Dendritic cell treated with granulocyte-macrophage colony-stimulating factor and Interleukin-4, amounts not matched to agents 40 ng/mL and 50 ng/mL, for 4 days (primary cell): ENCODE measurements around the gene PPP2R3A.
"Not testable (repeated sequence)": the region's sequence is repeated elsewhere in the genome, so short reads cannot be mapped to it uniquely, and the experiment has no call there.

Source experiments
- H3K27ac Mint-ChIP-seq: one replicate; pipeline ENCODE4 v1.8.0; 2022; ENCODE audit warnings: mild to moderate bottlenecking, mixed read lengths
- H3K27me3 Mint-ChIP-seq: one replicate; pipeline ENCODE4 v1.8.0; 2022; ENCODE audit warnings: mild to moderate bottlenecking, mixed read lengths
- H3K36me3 Mint-ChIP-seq: one replicate; pipeline ENCODE4 v1.8.0; 2022; ENCODE audit warnings: low read depth, mixed read lengths
- H3K4me1 Mint-ChIP-seq: one replicate; pipeline ENCODE4 v1.8.0; 2022; ENCODE audit warnings: low read depth, mixed read lengths
- H3K4me3 Mint-ChIP-seq: one replicate; pipeline ENCODE4 v1.8.0; 2022; ENCODE audit warnings: mild to moderate bottlenecking, moderate library complexity, mixed read lengths
- H3K9me3 Mint-ChIP-seq: one replicate; pipeline ENCODE4 v1.8.0; 2022; ENCODE audit warnings: mixed read lengths
- intact Hi-C: fragments of 100-400 bp; cut with micrococcal nuclease; formaldehyde crosslinking; loops from one replicate; pipeline ENCODE4 v1.15.0; 2022

The PPP2R3A gene

DNA sequence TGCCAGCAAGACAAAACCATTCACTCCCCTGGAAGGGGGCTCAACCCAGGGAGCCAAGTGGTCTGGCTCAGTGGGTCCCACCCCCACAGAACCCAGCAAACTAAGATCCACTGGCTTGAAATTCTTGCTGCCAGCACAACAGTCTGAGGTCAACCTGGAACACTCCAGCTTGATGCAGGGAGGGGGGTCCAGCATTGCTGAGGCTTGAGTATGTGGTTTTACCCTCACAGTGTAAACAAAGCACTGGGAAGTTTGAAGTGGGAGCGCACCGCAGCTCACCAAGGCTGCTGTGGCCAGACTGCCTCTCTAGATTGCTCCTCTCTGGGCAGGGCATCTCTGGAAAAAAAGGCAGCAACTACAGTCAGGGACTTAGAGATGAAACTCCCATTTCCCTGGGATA lies 148.9 kb downstream of the PPP2R3A start:
- no peak overlapping the region for H3K27ac Mint-ChIP-seq
- H3K9me3 Mint-ChIP-seq, result peaks cover 26% of the 10 kb centered on the region
- H3K27me3 Mint-ChIP-seq, result no peaks in the 10 kb centered on the region
- H3K4me3 Mint-ChIP-seq, result no peak overlapping the region
- no peaks in the 10 kb centered on the region for H3K4me1 Mint-ChIP-seq
- no peaks in the 10 kb centered on the region for H3K36me3 Mint-ChIP-seq
- intact Hi-C loops, result no loop called here

- H3K27ac Mint-ChIP-seq, H3K36me3 Mint-ChIP-seq, H3K4me3 Mint-ChIP-seq, H3K27me3 Mint-ChIP-seq, intact Hi-C loops, H3K4me1 Mint-ChIP-seq: not testable (repeated sequence)
- peaks cover 26% of the 10 kb centered on the region for H3K9me3 Mint-ChIP-seq
Measured at GRCh38 chr3:136119332-136119731, 153.8 kb downstream of the PPP2R3A start.

- H3K4me3 Mint-ChIP-seq, intact Hi-C loops, H3K36me3 Mint-ChIP-seq, H3K4me1 Mint-ChIP-seq, H3K27me3 Mint-ChIP-seq, H3K27ac Mint-ChIP-seq: not testable (repeated sequence)
- H3K9me3 Mint-ChIP-seq, result peaks cover 26% of the 10 kb centered on the region
Measured at GRCh38 chr3:136119783-136120182, 154.3 kb downstream of the PPP2R3A start.

DNA sequence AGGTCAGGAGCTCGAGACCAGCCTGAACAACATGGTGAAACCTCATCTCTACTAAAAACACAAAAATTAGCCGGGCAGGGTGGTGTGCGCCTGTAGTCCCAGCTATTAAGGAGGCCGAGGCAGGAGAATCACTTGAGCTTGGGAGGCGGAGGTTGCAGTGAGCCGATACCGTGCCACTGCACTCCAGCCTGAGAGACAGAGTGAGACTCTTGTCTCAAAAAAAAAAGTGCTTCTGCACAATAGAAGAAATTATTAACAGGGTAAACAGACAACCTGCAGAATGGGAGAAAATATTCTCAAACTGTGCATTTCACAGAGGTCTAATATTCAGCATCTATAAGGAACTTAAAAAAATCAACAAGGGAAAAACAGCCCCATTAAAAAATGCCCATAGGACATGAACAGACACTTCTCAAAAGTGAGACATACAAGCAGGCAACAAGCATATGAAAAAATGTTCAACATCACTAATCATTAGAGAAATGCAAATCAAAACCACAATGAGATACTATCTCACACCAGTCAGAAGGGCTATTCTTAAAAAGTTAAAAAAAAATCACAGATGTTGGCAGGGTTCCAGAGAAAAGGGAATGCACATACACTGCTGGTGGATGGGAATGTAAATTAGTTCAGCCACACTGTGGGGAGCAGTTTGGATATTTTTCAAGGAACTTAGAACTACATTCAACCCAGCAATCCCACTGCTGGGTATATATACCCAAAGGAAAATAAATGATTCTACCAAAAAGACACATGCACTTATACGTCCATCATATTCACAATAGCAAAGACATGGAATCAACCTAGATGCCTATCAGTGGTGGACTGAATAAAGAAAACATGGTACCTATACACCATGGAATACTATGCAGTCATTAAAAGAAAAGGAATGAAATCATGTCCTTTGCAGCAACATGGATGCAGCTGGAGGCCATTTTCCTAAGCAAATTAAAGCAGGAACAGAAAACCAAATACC lies 155.1 kb downstream of the PPP2R3A start:
- Mint-ChIP-seq H3K36me3 (no peaks in the 10 kb centered on the region), H3K4me3 (no peak overlapping the region), H3K4me1 (no peaks in the 10 kb centered on the region), H3K27me3 (no peaks in the 10 kb centered on the region), H3K27ac (no peak overlapping the region), H3K9me3 (peaks cover 19% of the 10 kb centered on the region)
- intact Hi-C loops, result no loop called here

GRCh38 chr3:136122006-136122405 lies 156.5 kb downstream of the PPP2R3A start:
- Mint-ChIP-seq H3K27ac (no peak overlapping the region), H3K9me3 (peaks cover 9% of the 10 kb centered on the region), H3K27me3 (no peaks in the 10 kb centered on the region), H3K4me1 (no peaks in the 10 kb centered on the region), H3K4me3 (no peak overlapping the region), H3K36me3 (no peaks in the 10 kb centered on the region)
- intact Hi-C loops, result no loop called here

DNA sequence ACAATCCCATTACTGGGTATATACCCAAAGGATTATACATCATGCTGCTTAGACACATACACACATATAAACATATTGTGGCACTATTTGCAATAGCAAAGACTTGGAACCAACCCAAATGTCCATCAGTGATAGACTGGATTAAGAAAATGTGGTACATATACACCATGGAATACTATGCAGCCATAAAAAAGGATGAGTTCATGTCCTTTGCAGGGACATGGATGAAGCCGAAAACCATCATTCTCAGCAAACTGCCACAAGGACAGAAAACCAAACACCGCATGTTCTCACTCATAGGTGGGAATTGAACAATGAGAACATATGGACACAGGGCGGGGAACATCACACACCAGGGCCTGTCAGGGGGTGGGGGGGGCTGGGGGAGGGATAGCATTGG lies 166.1 kb downstream of the PPP2R3A start:
- H3K27me3 Mint-ChIP-seq, H3K4me3 Mint-ChIP-seq, H3K4me1 Mint-ChIP-seq, intact Hi-C loops, H3K36me3 Mint-ChIP-seq, H3K27ac Mint-ChIP-seq: not testable (repeated sequence)
- peaks cover 19% of the 10 kb centered on the region for H3K9me3 Mint-ChIP-seq

DNA sequence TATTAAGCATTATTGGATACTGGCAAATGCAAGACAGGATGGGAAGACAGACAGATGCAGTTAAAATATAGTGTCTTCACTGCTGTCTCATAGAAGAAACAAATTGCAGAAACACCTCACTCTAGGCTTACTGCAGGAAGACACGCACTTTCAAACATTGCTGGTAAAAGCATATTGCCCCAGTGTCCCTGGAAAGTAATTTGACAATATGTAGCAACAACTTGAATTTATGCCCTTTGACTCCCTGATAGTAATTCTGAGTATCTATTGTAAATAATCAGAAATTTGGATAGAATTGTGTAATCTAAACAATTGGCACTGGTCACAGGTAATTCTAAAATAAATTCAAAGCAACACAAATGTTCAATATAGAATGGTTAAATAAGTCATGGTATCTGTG lies 168.6 kb downstream of the PPP2R3A start:
- intact Hi-C loops, result no loop called here

DNA sequence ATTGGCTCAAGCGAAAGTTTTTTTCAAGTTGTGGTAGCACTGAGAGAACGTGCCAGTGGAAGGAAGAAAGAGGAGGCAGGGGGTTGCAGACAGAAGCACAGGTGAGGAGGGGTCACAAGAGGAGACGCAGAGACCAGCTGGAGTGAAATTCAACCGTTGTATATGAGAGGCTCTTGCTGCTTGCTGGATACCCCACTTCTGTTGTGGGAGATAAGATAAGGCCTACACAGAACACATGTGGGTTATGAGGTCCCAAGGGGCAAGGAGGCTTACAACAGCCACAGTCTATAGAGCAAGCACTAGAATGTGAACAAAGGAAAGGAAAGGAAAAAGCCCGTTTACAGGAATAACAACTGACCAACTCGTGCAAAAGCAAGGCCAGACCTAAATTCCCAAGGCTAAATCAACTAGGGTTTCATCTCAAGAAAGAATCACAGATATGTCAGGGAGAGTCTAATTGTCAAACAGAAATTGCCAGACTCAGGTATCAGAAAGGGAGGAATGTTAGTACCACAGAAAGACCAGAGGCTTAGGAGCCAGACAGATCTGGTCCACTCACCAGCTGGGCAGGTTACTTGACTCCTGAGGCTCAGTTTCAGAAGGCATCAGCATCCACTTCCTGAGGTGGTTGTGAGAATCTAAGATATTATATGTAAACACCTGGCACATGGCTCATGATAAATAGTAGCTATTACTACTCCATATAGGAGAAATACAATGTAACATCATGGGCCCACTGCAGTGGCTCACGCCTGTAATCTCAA lies 169.7 kb downstream of the PPP2R3A start:
- Mint-ChIP-seq H3K4me3 (no peak overlapping the region), H3K4me1 (peaks cover 5% of the 10 kb centered on the region), H3K36me3 (no peaks in the 10 kb centered on the region), H3K27me3 (no peaks in the 10 kb centered on the region), H3K27ac (no peak overlapping the region), H3K9me3 (no peaks in the 10 kb centered on the region)
- intact Hi-C loops, result no loop called here

More for the DNA sequence above, 168.6 kb downstream of the PPP2R3A start:
- H3K27ac Mint-ChIP-seq, result no peak overlapping the region
- no peaks in the 10 kb centered on the region for H3K36me3 Mint-ChIP-seq
- no peak overlapping the region for H3K4me3 Mint-ChIP-seq
- no peaks in the 10 kb centered on the region for H3K9me3 Mint-ChIP-seq
- H3K4me1 Mint-ChIP-seq, result peaks cover 4% of the 10 kb centered on the region
- H3K27me3 Mint-ChIP-seq, result no peaks in the 10 kb centered on the region

DNA sequence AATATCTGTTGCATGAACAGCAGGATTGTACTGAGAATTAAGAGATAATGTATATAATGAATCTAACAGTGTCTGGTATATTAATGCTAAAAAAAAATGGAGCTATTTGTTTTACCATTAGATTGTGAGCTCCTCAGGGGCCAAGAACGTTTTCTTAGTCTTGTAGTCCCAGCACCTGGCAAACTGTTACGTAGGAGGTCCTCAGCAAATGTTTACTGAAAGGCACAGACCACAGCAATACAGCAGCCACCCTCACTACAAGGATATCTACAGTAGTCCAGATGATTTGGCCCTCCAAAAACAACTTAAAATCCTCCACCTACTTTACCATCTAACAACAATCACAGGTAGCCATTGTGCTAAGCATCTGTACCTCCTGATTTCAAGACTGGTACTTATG lies 170.9 kb downstream of the PPP2R3A start:
- Mint-ChIP-seq H3K27ac (no peak overlapping the region), H3K9me3 (no peaks in the 10 kb centered on the region), H3K4me3 (no peak overlapping the region), H3K36me3 (no peaks in the 10 kb centered on the region), H3K27me3 (no peaks in the 10 kb centered on the region), H3K4me1 (peaks cover 7% of the 10 kb centered on the region)
- intact Hi-C loops, result no loop called here

DNA sequence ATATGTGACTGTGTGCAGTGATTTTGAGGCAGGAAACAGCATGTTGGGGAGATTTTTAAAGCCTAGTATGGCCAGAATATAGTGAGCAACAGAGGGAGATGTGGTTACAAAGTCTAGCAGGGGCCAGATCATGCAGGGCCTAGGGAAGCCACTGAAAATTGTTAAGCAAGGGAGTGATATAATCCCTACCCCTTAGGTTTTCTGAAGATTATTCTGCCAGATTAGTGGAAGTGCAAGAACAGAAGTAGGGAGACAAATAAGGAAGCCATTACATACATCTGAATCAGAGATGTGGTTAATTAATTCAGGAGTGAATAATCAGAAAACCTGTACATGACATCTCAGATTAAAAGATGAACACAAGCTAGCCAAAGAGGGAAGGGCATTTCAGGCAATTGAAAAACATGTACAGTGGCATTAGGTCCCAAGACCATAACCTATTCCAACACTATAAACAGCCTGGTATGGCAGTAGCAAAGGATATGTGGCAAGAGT lies 175.8 kb downstream of the PPP2R3A start:
- no peak overlapping the region for H3K4me3 Mint-ChIP-seq
- H3K36me3 Mint-ChIP-seq, result peaks cover 6% of the 10 kb centered on the region
- intact Hi-C loops, result no loop called here
- H3K4me1 Mint-ChIP-seq, result peaks cover 21% of the 10 kb centered on the region
- H3K9me3 Mint-ChIP-seq, result no peaks in the 10 kb centered on the region
- no peaks in the 10 kb centered on the region for H3K27me3 Mint-ChIP-seq
- no peak overlapping the region for H3K27ac Mint-ChIP-seq

GRCh38 chr3:136141891-136142290 lies 176.4 kb downstream of the PPP2R3A start:
- Mint-ChIP-seq H3K4me1 (peaks cover 22% of the 10 kb centered on the region), H3K27ac (no peak overlapping the region), H3K9me3 (no peaks in the 10 kb centered on the region), H3K4me3 (no peak overlapping the region), H3K27me3 (no peaks in the 10 kb centered on the region), H3K36me3 (peaks cover 6% of the 10 kb centered on the region)
- intact Hi-C loops, result no loop called here

- H3K4me1 Mint-ChIP-seq, result peaks cover 25% of the 10 kb centered on the region
- H3K4me3 Mint-ChIP-seq, result no peak overlapping the region
- H3K9me3 Mint-ChIP-seq, result no peaks in the 10 kb centered on the region
- peaks cover 6% of the 10 kb centered on the region for H3K36me3 Mint-ChIP-seq
- no peaks in the 10 kb centered on the region for H3K27me3 Mint-ChIP-seq
- intact Hi-C loops, result no loop called here
- H3K27ac Mint-ChIP-seq, result no peak overlapping the region
Measured at GRCh38 chr3:136142592-136142991, 177.1 kb downstream of the PPP2R3A start.

- H3K27me3 Mint-ChIP-seq, H3K4me3 Mint-ChIP-seq, H3K27ac Mint-ChIP-seq, intact Hi-C loops, H3K9me3 Mint-ChIP-seq: not testable (repeated sequence)
- H3K36me3 Mint-ChIP-seq, result peaks cover 17% of the 10 kb centered on the region
- H3K4me1 Mint-ChIP-seq, result peaks cover 19% of the 10 kb centered on the region
Measured at GRCh38 chr3:136144397-136144796, 178.9 kb downstream of the PPP2R3A start.

DNA sequence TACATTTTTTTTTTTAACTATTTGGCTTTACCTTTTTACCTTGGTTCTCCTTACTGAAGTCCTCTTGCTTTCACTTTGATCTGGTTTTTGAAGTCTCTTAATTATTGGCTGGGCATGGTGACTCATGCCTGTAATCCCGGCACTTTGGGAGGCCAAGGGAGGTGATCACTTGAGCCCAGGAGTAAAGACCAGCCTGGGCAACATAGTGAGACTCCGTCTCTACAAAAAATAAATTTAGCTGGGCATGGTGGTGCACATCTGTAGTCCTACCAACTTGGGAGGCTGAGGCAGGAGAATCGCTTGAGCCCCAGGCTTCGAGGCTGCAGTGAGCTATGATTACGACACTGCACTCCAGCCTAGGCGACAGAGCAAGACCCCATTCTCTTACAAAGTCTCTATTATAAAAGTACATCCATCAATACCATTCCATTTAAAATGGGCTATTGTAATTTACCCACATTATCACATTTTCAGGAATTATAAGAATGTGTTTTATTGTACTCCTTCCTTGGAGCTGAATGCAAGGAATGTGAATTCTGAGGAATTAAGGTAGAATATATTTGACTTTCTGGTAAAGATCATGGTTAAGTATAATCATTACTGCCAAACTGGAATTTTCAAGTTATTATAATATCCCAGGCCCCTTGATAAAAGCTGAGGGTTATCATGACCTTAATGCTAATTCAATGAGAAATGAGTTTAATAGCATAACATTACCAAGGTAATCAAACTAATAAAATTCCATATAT lies 181.6 kb downstream of the PPP2R3A start:
- Mint-ChIP-seq H3K36me3 (peaks cover 39% of the 10 kb centered on the region), H3K4me3 (no peak overlapping the region), H3K4me1 (peaks cover 22% of the 10 kb centered on the region), H3K27ac (no peak overlapping the region), H3K27me3 (no peaks in the 10 kb centered on the region), H3K9me3 (no peaks in the 10 kb centered on the region)
- intact Hi-C loops, result no loop called here
